K562 (cell line): ENCODE results near the gene PPP1R15B. TPM values are rescaled to one million over a fixed set of nuclear protein-coding genes. Genes with fewer than 3 reads are reported as not detected.

Source experiments
- ATAC-seq: fragments of 200-7000 bp; cut with Tn5 transposase; 3 replicates; pipeline ENCODE4 v1.9.1; 2020; ENCODE audit warnings: moderate library complexity
- BruUV-seq: library from RNA; stranded (reverse); fragments of 400-500 nt; replicated peaks from 2 replicates; lab custom pipeline; 2021; lab: Mats Ljungman, UMichigan
- CTCF ChIA-PET: fragments of 300-600 bp; formaldehyde crosslinking; extraction: SDS; loops from one replicate; lab custom pipeline; 2021; ENCODE audit warnings: low intra/inter-chr PET ratio; lab: Yijun Ruan, JAX
- POLR2A ChIA-PET: fragments of 300-600, 350-650 bp; sonication (Branson Sonifier 250); formaldehyde crosslinking; extraction: SDS; loops from one replicate; lab custom pipeline; 2021; ENCODE audit warnings: antibody characterized with exemption, inconsistent platforms; lab: Yijun Ruan, JAX
- DNase-seq, 4 experiments: peaks; one replicate each; pipeline versions ENCODE4 v3.0.0 to v3.0.0-alpha.2; 2011 to 2018; ENCODE audit warnings: low spot score in 3 of 4, mixed read lengths in 3 of 4; ENCODE audit errors: extremely low read depth in 1 of 4
- FAIRE-seq: peaks from 2 replicates; lab custom pipeline; 2011; peaks lifted over from hg19 to GRCh38; lab: Jason Lieb, UNC
- H2AFZ ChIP-seq: 2 replicates; pipeline ENCODE4 v1.6.0; 2011; ENCODE audit warnings: low read depth, low read length, control low read depth, inconsistent platforms
- H3K27ac ChIP-seq: fragments of 200-600 bp; 3 replicates; pipeline ENCODE4 v1.8.0; 2011; ENCODE audit warnings: low read depth, mild to moderate bottlenecking, control low read depth, inconsistent platforms, low read length, moderate library complexity, mixed read lengths; ENCODE audit errors: extremely low read depth
- H3K27me3 ChIP-seq, 2 experiments: fragments of 300-600 bp in 1 of 2; 2 replicates in 1 of 2; 3 replicates in 1 of 2; pipeline versions ENCODE4 v1.6.0 to v1.8.0; 2011; ENCODE audit warnings: inconsistent platforms in 2 of 2, low read length in 2 of 2, mild to moderate bottlenecking in 1 of 2, mixed read lengths in 1 of 2, moderate library complexity in 1 of 2; ENCODE audit not compliant: control insufficient read depth in 2 of 2, insufficient read depth in 2 of 2
- H3K36me3 ChIP-seq: fragments of 300-600 bp; 3 replicates; pipeline ENCODE4 v1.8.0; 2011; ENCODE audit warnings: mild to moderate bottlenecking, low read length, inconsistent platforms; ENCODE audit not compliant: control insufficient read depth, insufficient read depth
- H3K4me1 ChIP-seq, 2 experiments: fragments of 200-600 bp in 1 of 2; replicated peaks in 1 of 2; 2 replicates in 1 of 2; 3 replicates in 1 of 2; pipeline versions ENCODE4 v1.5.1 to v1.8.0; 2011; ENCODE audit warnings: inconsistent platforms in 2 of 2, low read length in 2 of 2, mild to moderate bottlenecking in 1 of 2, mixed read lengths in 1 of 2, moderate library complexity in 1 of 2; ENCODE audit not compliant: control insufficient read depth in 2 of 2, insufficient read depth in 2 of 2
- H3K4me2 ChIP-seq: 2 replicates; pipeline ENCODE4 v1.6.1; 2011; ENCODE audit warnings: low read length, control low read depth, inconsistent platforms, mixed read lengths; ENCODE audit not compliant: insufficient read depth
- H3K4me3 ChIP-seq: fragments of 200-600 bp; sonication (generic), shearing (Covaris generic); 2 replicates; pipeline ENCODE4 v1.5.1; 2016; ENCODE audit warnings: control low read depth, inconsistent platforms
- H3K79me2 ChIP-seq: fragments of 200-600 bp; 3 replicates; pipeline ENCODE4 v1.8.0; 2011; ENCODE audit warnings: low read length, inconsistent platforms; ENCODE audit not compliant: control insufficient read depth, insufficient read depth
- H3K9ac ChIP-seq, 2 experiments: 2 replicates each; pipeline versions ENCODE4 v1.6.0 to v1.6.1; 2011; ENCODE audit warnings: low read depth in 2 of 2, low read length in 2 of 2, control low read depth in 1 of 2, inconsistent platforms in 1 of 2, mild to moderate bottlenecking in 1 of 2, mixed read lengths in 1 of 2; ENCODE audit not compliant: insufficient read depth in 1 of 2
- H3K9me1 ChIP-seq: one replicate; pipeline ENCODE4 v1.6.0; 2011; ENCODE audit warnings: inconsistent platforms, mild to moderate bottlenecking, low read length, moderate library complexity; ENCODE audit not compliant: control insufficient read depth, insufficient read depth
- H3K9me3 ChIP-seq: replicated peaks from 2 replicates; pipeline ENCODE4 v1.5.1; 2011; ENCODE audit warnings: low read depth, low read length, inconsistent platforms; ENCODE audit not compliant: control insufficient read depth, insufficient read depth
- H4K20me1 ChIP-seq: replicated peaks from 2 replicates; pipeline ENCODE4 v1.6.1; 2011; ENCODE audit warnings: low read length, inconsistent platforms, mixed read lengths; ENCODE audit not compliant: control insufficient read depth, insufficient read depth
- BACH1 ChIP-seq: fragments of 200-800 bp; sonication (Bioruptor generic); IDR thresholded peaks from 2 replicates; pipeline ENCODE4 v1.6.1; 2016; ENCODE audit warnings: missing genetic modification characterization, missing compliant biosample characterization
- MIER1 ChIP-seq: fragments of 450-650 bp; IDR thresholded peaks from 2 replicates; pipeline ENCODE4 v1.6.1; 2016; ENCODE audit warnings: antibody characterized with exemption, mild to moderate bottlenecking, low read depth
- NCOA2 ChIP-seq, 2 experiments: fragments of 450-650 bp; IDR thresholded peaks; 2 replicates each; pipeline ENCODE4 v1.6.1; 2018; ENCODE audit warnings: mild to moderate bottlenecking in 2 of 2, moderate library complexity in 1 of 2; ENCODE audit not compliant: partially characterized antibody in 2 of 2
- RBFOX2 ChIP-seq: fragments of 200-400 bp; formaldehyde crosslinking; IDR thresholded peaks from 2 replicates; pipeline ENCODE4 v1.6.1; 2017; ENCODE audit warnings: low read depth, mild to moderate bottlenecking, low read length, moderate library complexity
- ZNF121 ChIP-seq: sonication (generic); formaldehyde crosslinking; conservative IDR thresholded peaks from 2 replicates; pipeline ENCODE4 v1.8.0; 2022; ENCODE audit warnings: missing genetic modification reagents
- ZNF324 ChIP-seq: fragments of 250-450 bp; sonication (Bioruptor Pico); IDR thresholded peaks from 2 replicates; pipeline ENCODE4 v1.4.0; 2020; ENCODE audit warnings: mild to moderate bottlenecking
- ZNF347 ChIP-seq: fragments of 450-650 bp; formaldehyde crosslinking; IDR thresholded peaks from 2 replicates; pipeline ENCODE4 v1.4.0; 2020; ENCODE audit warnings: low read depth, mild to moderate bottlenecking, moderate library complexity
- WGBS: fragments of 100-300 bp; shearing (Covaris generic); methylation state at CpG from one replicate; pipeline ENCODE4 v1.1.6; 2016; ENCODE audit warnings: low coverage, mixed read lengths; ENCODE audit not compliant: insufficient coverage; ENCODE audit errors: missing lambda C conversion rate; 5-methylcytosine and 5-hydroxymethylcytosine counted together
- in situ Hi-C: fragments of 300-500 bp; cut with MboI; formaldehyde crosslinking; loops from 4 replicates; pipeline ENCODE4 v1.15.0; 2018; ENCODE audit warnings: inconsistent platforms, mixed read lengths
- intact Hi-C: fragments of 100-400 bp; cut with micrococcal nuclease; formaldehyde crosslinking; loops from 2 replicates; pipeline ENCODE4 v1.14.2; 2022
- polyA plus RNA-seq, 8 experiments: library from polyadenylated mRNA; depleted of rRNA in 4 of 8; stranded (reverse) in 5 of 8; unstranded in 3 of 8; fragments of >200 nt; fragmentation: Nextera tagmentation in 2 of 8; fragmentation: Illumina TruSeq in 1 of 8; extraction: Ambion mirVana in 2 of 8; extraction: Trizol in 1 of 8; gene quantifications; 2 replicates each; pipeline versions ENCODE4 v1.2.1 to v1.2.3, GENCODE V29; 2011 to 2014; ENCODE audit warnings: inconsistent platforms in 1 of 8, missing spikeins in 1 of 8
- total RNA-seq, 7 experiments: library from RNA; depleted of rRNA in 6 of 7; stranded (reverse); fragments of >200 nt in 6 of 7; fragmentation: Illumina TruSeq in 2 of 7; extraction: Trizol in 2 of 7; gene quantifications; 2 replicates each; pipeline versions ENCODE4 v1.2.1 to v1.2.3, GENCODE V29; 2011 to 2021; ENCODE audit warnings: low replicate concordance in 1 of 7

Gene PPP1R15B
- total and polyA plus RNA-seq, 9 of the 15 experiments (the other 6 are each of a cell fraction or from before 2014, with no cell fraction given) = 17.0 to 48.1 (median 30.8) TPM

DNA sequence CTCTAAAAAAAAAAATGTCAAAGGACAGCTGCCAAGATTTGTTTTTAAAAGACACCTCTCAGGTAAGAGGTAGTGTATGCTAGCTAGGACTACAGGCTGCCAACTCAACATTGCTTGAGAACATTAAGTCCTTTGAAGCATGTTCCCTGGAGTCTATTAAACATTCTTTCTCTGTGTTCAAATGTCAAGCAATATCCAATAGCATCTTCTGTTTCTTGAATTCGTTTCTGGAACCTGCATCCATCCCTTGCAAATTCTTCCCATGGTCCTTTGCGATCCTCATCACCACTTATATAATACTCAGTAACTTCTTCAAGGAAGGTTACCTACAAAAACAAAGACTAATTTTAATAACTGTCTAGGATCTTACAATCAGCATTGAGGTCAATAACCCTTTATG is 5.6 kb downstream of the PPP1R15B start:
- 0 out of 2 replicates have a peak overlapping the region, but pooled peaks have one; percentile 10 for H3K4me3 ChIP-seq
- H3K9ac ChIP-seq = no peak overlapping the region
- H3K79me2 ChIP-seq = peaks cover 76% of the 10 kb centered on the region
- no peaks in the 10 kb centered on the region for H3K27me3 ChIP-seq
- ATAC-seq = no peak
- ChIA-PET POLR2A (interaction anchor here (0.6 to 5.6 kb wide), 3 partner anchors 7 to 209 kb away, joined by 3 to 87 read pairs (median 3); no protein-coding TSS in a partner anchor), CTCF (no interaction called here)
- H3K4me1 ChIP-seq = peaks cover 4 to 5% of the 10 kb centered on the region in 2 experiments; a peak in 4 of 5 replicates
- no peaks in the 10 kb centered on the region for H3K9me3 ChIP-seq
- BruUV-seq = no TSS peak
- no peaks in the 10 kb centered on the region for H3K9me1 ChIP-seq
- no peak for DNase-seq
- in situ Hi-C loops (no loop called here), intact Hi-C loops (no loop called here)
- H3K4me2 ChIP-seq = peak overlapping the region; percentile 2; the same call in 1 of the 2 replicates
- TF ChIP-seq BACH1 (0 out of 2 replicates have a peak, but pooled peaks have one; percentile 9), ZNF121 (no peak), RBFOX2 (peak; percentile 48; the same call in 1 of the 2 replicates), MIER1 (no peak)
- WGBS = 37% methylated on average over 2 of the region's 2 CpGs
- FAIRE-seq = no peak
- H3K27ac ChIP-seq = no peak overlapping the region
- H4K20me1 ChIP-seq = peaks cover 56% of the 10 kb centered on the region
- peaks cover 82% of the 10 kb centered on the region for H3K36me3 ChIP-seq
- no peak overlapping the region for H2AFZ ChIP-seq

- BruUV-seq = no TSS peak
- peaks cover 62% of the 10 kb centered on the region for H3K79me2 ChIP-seq
- H2AFZ ChIP-seq = no peak overlapping the region
- H3K4me1 ChIP-seq = peaks cover 4 to 11% of the 10 kb centered on the region in 2 experiments; a peak in 4 of 5 replicates
- 93% methylated on average over 2 of the region's 2 CpGs for WGBS
- in situ Hi-C loops (no loop called here), intact Hi-C loops (no loop called here)
- H3K4me2 ChIP-seq = no peak overlapping the region
- H3K9ac ChIP-seq = no peak overlapping the region
- H3K27me3 ChIP-seq = no peaks in the 10 kb centered on the region
- no peak overlapping the region for H3K27ac ChIP-seq
- no peaks in the 10 kb centered on the region for H3K9me3 ChIP-seq
- FAIRE-seq (no peak), DNase-seq (no peak), ATAC-seq (no peak)
- TF ChIP-seq ZNF347 (CRISPR knock-in tag) (no peak), NCOA2 (IDR thresholded peaks at IDR 0.05; ENCODE audit: partially characterized antibody in 2 of 2) (peak in 1 of 2 experiments; percentile 25), ZNF324 (CRISPR knock-in tag) (no peak)
- peaks cover 42% of the 10 kb centered on the region for H4K20me1 ChIP-seq
- peaks cover 83% of the 10 kb centered on the region for H3K36me3 ChIP-seq
- POLR2A ChIA-PET = interaction anchor here (0.6 kb wide), 3 partner anchors 63 to 267 kb away, joined by 3 read pairs; no protein-coding TSS in a partner anchor
- no peaks in the 10 kb centered on the region for H3K9me1 ChIP-seq
- CTCF ChIA-PET = no interaction called here
- H3K4me3 ChIP-seq = no peak overlapping the region
Measured at GRCh38 chr1:204404629-204405028, 7.0 kb downstream of the PPP1R15B start.
